RWPE1 (cell line): Measurements from ENCODE around the gene TNS3.

Experiments
- CTCF ChIA-PET: fragments of 350-600 bp; sonication (Branson Sonifier 250); formaldehyde crosslinking; extraction: SDS; loops from one replicate; lab custom pipeline; 2021; lab: Yijun Ruan, JAX
- POLR2A ChIA-PET: fragments of 400-600 bp; formaldehyde crosslinking; extraction: SDS; loops from one replicate; lab custom pipeline; 2020; ENCODE audit warnings: antibody characterized with exemption; ENCODE audit not compliant: low non-redundant PET; lab: Yijun Ruan, JAX
- DNase-seq: peaks from one replicate; pipeline ENCODE4 v3.0.0; 2012; ENCODE audit warnings: low spot score
- H3K27ac ChIP-seq: fragments of 450-650 bp; 2 replicates; pipeline ENCODE4 v1.5.1; 2017
- TF ChIP-seq, protein P1 (sequence below): fragments of 450-650 bp; conservative IDR thresholded peaks from 2 replicates; pipeline ENCODE4 v1.5.1; 2017; ENCODE audit warnings: low read depth, mild to moderate bottlenecking

Gene TNS3

DNA sequence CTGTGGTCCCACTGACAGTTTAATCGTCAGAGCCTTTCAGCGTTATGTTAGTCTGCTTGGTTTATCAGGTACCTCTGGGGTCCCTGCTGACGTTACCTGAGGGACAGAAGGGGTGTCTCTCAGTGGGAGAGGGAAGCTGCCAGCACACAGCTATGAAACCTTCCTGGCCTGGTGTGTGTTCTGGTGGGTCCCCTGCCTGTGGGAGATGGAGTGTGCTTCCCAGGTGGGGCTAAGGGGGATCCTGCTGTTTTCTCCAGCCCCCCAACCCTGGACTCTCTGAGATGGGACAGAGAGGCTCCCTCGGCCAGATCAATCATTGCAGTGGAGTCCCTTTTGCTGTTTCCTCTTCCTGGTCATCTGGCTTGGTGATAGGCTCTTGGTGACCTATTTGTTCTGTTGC, 308.8 kb downstream of the TNS3 start:
- no peak overlapping the region for H3K27ac ChIP-seq
- TF ChIP-seq, protein P1, sequence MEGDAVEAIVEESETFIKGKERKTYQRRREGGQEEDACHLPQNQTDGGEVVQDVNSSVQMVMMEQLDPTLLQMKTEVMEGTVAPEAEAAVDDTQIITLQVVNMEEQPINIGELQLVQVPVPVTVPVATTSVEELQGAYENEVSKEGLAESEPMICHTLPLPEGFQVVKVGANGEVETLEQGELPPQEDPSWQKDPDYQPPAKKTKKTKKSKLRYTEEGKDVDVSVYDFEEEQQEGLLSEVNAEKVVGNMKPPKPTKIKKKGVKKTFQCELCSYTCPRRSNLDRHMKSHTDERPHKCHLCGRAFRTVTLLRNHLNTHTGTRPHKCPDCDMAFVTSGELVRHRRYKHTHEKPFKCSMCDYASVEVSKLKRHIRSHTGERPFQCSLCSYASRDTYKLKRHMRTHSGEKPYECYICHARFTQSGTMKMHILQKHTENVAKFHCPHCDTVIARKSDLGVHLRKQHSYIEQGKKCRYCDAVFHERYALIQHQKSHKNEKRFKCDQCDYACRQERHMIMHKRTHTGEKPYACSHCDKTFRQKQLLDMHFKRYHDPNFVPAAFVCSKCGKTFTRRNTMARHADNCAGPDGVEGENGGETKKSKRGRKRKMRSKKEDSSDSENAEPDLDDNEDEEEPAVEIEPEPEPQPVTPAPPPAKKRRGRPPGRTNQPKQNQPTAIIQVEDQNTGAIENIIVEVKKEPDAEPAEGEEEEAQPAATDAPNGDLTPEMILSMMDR: no peak
- ChIA-PET POLR2A (no interaction called here), CTCF (no interaction called here)
- no peak for DNase-seq

DNA sequence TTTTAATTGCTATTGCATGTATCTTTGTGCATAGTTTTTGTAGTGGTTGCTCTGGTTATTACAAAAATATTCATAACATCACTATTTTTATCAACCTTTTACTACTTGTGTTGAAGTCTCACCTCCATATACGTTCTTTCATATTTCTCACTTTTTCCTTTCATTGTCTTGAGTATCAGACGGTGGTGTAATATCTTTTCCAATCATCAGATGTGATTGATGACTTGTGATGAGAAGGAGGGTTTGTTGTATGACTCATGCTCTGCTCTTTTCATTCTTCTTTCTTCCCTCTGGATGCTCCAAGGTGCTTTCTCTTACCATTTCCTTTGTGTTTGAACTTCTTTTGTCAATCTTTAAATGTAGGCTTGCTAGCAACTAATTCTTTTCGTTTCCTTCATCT, 310.2 kb downstream of the TNS3 start:
- no peak for DNase-seq
- H3K27ac ChIP-seq: no peak overlapping the region
- CTCF ChIA-PET: interaction anchor here (0.7 kb wide), 1 partner anchor 538 kb away, joined by 3 read pairs; no protein-coding TSS in a partner anchor
- POLR2A ChIA-PET: no interaction called here
- TF ChIP-seq, protein P1: no peak

DNA sequence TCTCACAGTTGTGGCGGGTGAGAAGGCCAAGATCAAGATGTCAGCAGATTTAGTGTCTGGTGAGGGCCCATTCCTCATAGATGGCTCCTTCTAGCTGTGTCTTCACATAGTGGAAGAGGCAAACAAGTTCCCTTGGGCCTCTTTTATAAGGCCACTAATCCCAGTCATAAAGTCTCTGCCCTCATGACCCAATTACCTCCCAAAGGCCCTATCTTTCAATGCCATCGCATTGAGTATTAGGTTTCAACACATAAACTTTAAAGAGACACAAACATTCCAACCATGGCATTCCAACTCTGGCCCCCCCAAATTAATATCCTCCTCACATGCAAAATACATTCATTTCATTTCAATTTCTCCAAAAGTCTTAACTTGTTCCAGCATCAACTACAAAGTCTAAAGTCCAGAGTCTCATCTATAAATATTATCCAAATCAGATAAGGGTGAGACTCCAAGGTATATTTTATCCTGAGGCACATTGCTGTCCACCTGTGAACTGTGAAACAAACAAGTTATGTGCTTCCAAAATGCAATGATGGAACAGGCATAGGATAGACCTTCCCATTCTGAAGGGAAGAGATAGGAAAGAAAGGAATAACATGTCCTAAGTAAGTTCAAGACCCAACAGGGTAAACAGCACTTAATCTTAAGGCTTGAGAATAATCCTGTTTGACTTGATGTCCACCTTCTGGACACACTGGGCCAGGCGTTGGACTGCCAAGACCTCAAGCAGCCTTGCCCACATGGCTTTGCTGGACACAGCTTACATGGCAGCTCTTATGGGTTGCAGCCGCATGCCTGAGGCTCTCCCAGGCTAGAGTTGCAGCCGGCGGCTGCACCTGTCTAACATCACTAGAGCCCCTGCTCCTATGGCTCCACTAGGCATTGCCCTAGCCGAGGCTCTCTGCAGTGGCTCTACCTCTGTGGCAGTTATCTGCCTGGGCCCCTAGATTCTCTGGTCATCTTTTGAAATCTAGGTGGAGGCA, 312.8 kb downstream of the TNS3 start:
- no peak overlapping the region for H3K27ac ChIP-seq
- ChIA-PET CTCF (interaction anchor here (1.0 to 1.3 kb wide), 2 partner anchors 15 to 166 kb away, joined by 3 to 5 read pairs; no protein-coding TSS in a partner anchor), POLR2A (interaction anchor here (0.6 kb wide), 1 partner anchor 348 kb away, joined by 5 read pairs; no protein-coding TSS in a partner anchor)
- TF ChIP-seq, protein P1: no peak
- DNase-seq: no peak

DNA sequence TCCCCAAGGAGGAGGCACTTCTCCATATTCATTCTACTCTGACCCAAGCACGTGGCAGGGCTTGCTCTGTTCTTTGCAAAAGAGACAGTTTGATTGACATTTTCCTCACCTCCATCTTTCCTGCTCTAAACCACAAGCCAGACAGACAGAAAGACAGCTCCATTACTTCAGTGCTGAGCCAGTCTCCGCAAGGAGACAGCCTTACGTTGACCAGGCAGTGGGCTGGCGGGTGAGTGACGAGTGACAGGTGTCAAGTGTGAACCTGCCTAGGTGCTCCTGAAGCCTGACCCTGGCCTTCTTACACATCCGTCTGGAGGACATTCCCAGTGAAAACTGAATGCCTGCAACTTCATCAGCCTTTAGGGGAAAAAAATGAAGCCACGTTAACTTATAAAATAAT, 314.6 kb downstream of the TNS3 start:
- CTCF ChIA-PET: interaction anchor here (0.6 to 2.9 kb wide), 7 partner anchors 12 to 678 kb away, joined by 3 to 19 read pairs (median 4); no protein-coding TSS in a partner anchor

DNA sequence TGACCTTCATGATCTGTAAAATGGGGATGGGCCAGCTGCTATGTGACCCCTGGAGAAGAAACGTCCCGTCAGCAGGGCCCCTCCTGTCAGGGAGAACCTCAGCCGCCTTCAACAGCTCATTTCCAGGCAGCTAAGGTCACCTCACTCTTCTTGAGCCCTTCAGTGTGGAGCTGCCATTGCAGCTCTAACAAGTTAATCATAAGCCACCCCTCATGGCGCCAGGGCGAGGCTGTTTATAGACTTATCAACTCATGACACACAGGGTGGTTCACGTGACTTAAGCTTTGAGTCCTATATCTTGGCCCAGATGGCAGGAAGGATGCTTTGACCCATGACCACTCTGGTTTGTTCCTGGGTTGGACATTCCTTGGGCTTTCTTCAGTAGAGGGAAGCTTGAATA, 315.1 kb downstream of the TNS3 start:
- ChIA-PET CTCF (interaction anchor here (0.5 to 2.9 kb wide), 34 partner anchors 9 to 702 kb away, joined by 3 to 42 read pairs (median 4); partner anchors contain the start of gene TNS3), POLR2A (no interaction called here)
- H3K27ac ChIP-seq: peak overlapping the region; percentile 61
- TF ChIP-seq, protein P1: no peak
- DNase-seq: no peak

More for the DNA sequence above, 314.6 kb downstream of the TNS3 start:
- POLR2A ChIA-PET: no interaction called here
- DNase-seq: no peak
- H3K27ac ChIP-seq: peak overlapping the region; percentile 61
- TF ChIP-seq, protein P1: no peak

DNA sequence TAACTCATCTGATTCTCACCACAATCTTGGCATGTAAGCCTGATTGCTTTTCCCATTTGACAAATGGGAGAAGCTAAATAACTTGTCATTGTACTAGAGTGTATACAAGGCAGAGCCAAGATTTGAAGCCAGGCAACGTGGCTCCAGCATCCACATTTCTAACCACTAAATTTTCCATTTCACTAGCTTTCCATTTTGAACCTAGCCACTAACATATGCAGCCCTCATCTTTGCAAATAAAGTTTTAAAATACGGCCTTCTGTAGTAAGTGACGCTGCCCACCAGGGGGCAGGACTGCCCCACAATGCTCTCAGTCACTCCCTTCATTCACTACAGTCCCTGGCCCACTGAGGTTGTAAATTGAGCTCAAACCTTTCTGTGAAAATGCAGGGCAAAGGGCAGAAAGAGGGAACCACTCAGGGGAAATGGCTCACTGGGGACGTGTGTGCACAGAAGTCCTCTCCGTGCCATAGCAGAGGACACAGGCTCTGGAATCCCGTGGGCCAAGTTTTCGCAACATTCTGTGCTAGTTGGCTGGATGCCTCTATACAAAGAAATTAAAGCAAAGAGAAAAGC, 315.7 kb downstream of the TNS3 start:
- H3K27ac ChIP-seq: peak overlapping the region; percentile 61
- ChIA-PET POLR2A (no interaction called here), CTCF (interaction anchor here (0.5 to 2.9 kb wide), 45 partner anchors 10 to 703 kb away, joined by 3 to 42 read pairs (median 4); partner anchors contain the start of gene TNS3)
- TF ChIP-seq, protein P1: peak; percentile 97
- peak; percentile 75 for DNase-seq
